H1 (cell line): ENCODE measurements around the gene MPP2. TPM values are rescaled to one million over a fixed set of nuclear protein-coding genes. Genes with fewer than 3 reads are reported as not detected.

Experiments
- CTCF ChIA-PET: fragments of 300-600 bp; sonication (Branson Sonifier 250); formaldehyde crosslinking; loops from one replicate; lab custom pipeline; 2021; ENCODE audit not compliant: partially characterized antibody; lab: Charles Lee
- POLR2A ChIA-PET: fragments of 300-600 bp; sonication (Branson Sonifier 250); formaldehyde crosslinking; loops from one replicate; lab custom pipeline; 2021; ENCODE audit warnings: inconsistent platforms; ENCODE audit not compliant: partially characterized antibody; lab: Charles Lee
- DNase-seq, 2 experiments: peaks; one replicate each; pipeline versions ENCODE4 v3.0.0 to v3.0.0-alpha.2; 2010 to 2022; ENCODE audit warnings: low spot score in 2 of 2, low read depth in 1 of 2, mixed read lengths in 1 of 2
- FAIRE-seq: peaks from 2 replicates; lab custom pipeline; 2011; peaks lifted over from hg19 to GRCh38; lab: Jason Lieb, UNC
- H2AFZ ChIP-seq: 2 replicates; pipeline ENCODE4 v1.8.1; 2012; ENCODE audit warnings: low read length, inconsistent platforms
- H2AK5ac ChIP-seq: 2 replicates; pipeline ENCODE4 v1.6.1; 2013; ENCODE audit warnings: low read depth, low read length
- H2BK120ac ChIP-seq: replicated peaks from 2 replicates; pipeline ENCODE3; 2013; ENCODE audit warnings: low read depth, low read length, inconsistent platforms
- H2BK12ac ChIP-seq: 2 replicates; pipeline ENCODE4 v1.6.1; 2013; ENCODE audit warnings: low read depth, low read length
- H2BK15ac ChIP-seq: 2 replicates; pipeline ENCODE4 v1.6.1; 2013; ENCODE audit warnings: low read length
- H2BK20ac ChIP-seq: 2 replicates; pipeline ENCODE4 v1.6.1; 2013; ENCODE audit warnings: low read length
- H2BK5ac ChIP-seq: 2 replicates; pipeline ENCODE4 v1.6.1; 2013; ENCODE audit warnings: low read depth, low read length
- H3K14ac ChIP-seq: 2 replicates; pipeline ENCODE4 v1.6.1; 2013; ENCODE audit warnings: inconsistent platforms; ENCODE audit not compliant: insufficient read length
- H3K18ac ChIP-seq: 2 replicates; pipeline ENCODE4 v1.6.1; 2013; ENCODE audit warnings: low read length; ENCODE audit errors: extremely low read depth
- H3K23ac ChIP-seq: 2 replicates; pipeline ENCODE4 v1.6.1; 2013; ENCODE audit warnings: inconsistent platforms; ENCODE audit not compliant: insufficient read length
- H3K23me2 ChIP-seq: 2 replicates; pipeline ENCODE4 v1.6.1; 2013; ENCODE audit warnings: low read depth, low read length
- H3K27ac ChIP-seq: 2 replicates; pipeline ENCODE4 v1.6.1; 2011; ENCODE audit warnings: low read depth, low read length, inconsistent platforms
- H3K27me3 ChIP-seq, 4 experiments: replicated peaks in 1 of 4; 1 replicate in 1 of 4; 2 replicates in 3 of 4; pipeline versions ENCODE4 v1.6.1 to v1.8.1; 2011 to 2013; ENCODE audit warnings: low read length in 3 of 4, mild to moderate bottlenecking in 3 of 4, inconsistent platforms in 2 of 4, mixed read lengths in 2 of 4, moderate library complexity in 1 of 4; ENCODE audit not compliant: control insufficient read depth in 3 of 4, insufficient read depth in 3 of 4; ENCODE audit errors: extremely low read depth in 1 of 4
- H3K36me3 ChIP-seq, 4 experiments: 2 replicates each; pipeline versions ENCODE4 v1.6.1 to v1.8.1; 2011 to 2013; ENCODE audit warnings: mild to moderate bottlenecking in 4 of 4, low read length in 3 of 4, moderate library complexity in 2 of 4, control low read depth in 1 of 4, inconsistent platforms in 1 of 4; ENCODE audit not compliant: insufficient read depth in 4 of 4, control insufficient read depth in 2 of 4
- H3K4ac ChIP-seq: replicated peaks from 2 replicates; pipeline ENCODE3; 2013; ENCODE audit warnings: low read length, low read depth, mixed read lengths, inconsistent platforms; ENCODE audit not compliant: insufficient read length
- H3K4me1 ChIP-seq, 4 experiments: replicated peaks in 1 of 4; 1 replicate in 1 of 4; 2 replicates in 3 of 4; pipeline versions ENCODE4 v1.6.1 to v1.8.1; 2011 to 2013; ENCODE audit warnings: low read length in 3 of 4, inconsistent platforms in 2 of 4, mixed read lengths in 1 of 4; ENCODE audit not compliant: insufficient read depth in 4 of 4, control insufficient read depth in 3 of 4
- H3K4me2 ChIP-seq, 2 experiments: 2 replicates each; pipeline versions ENCODE4 v1.6.1 to v1.8.1; 2011 to 2013; ENCODE audit warnings: low read depth in 2 of 2, low read length in 2 of 2, control low read depth in 1 of 2, inconsistent platforms in 1 of 2, mild to moderate bottlenecking in 1 of 2; ENCODE audit not compliant: insufficient read depth in 1 of 2
- H3K4me3 ChIP-seq, 4 experiments: fragments of 200-600, 300-600 bp in 1 of 4; sonication (generic), shearing (Covaris generic), sonication (Bioruptor Twin) in 1 of 4; 2 replicates each; pipeline versions ENCODE4 v1.5.1 to v1.8.1; 2011 to 2016; ENCODE audit warnings: low read length in 4 of 4, low read depth in 3 of 4, control low read depth in 2 of 4, inconsistent platforms in 2 of 4, mild to moderate bottlenecking in 2 of 4, mixed read lengths in 1 of 4, moderate library complexity in 1 of 4; ENCODE audit not compliant: insufficient read depth in 2 of 4; ENCODE audit errors: extremely low read depth in 1 of 4
- H3K56ac ChIP-seq: replicated peaks from 2 replicates; pipeline ENCODE3; 2013; ENCODE audit warnings: low read depth, mild to moderate bottlenecking, mixed read lengths, low read length, inconsistent platforms; ENCODE audit not compliant: insufficient read length
- H3K79me1 ChIP-seq: 2 replicates; pipeline ENCODE4 v1.6.1; 2013; ENCODE audit warnings: low read depth, low read length, control low read depth
- H3K79me2 ChIP-seq, 2 experiments: 2 replicates each; pipeline versions ENCODE4 v1.6.1 to v1.8.1; 2012 to 2013; ENCODE audit warnings: low read length in 2 of 2, mild to moderate bottlenecking in 2 of 2, inconsistent platforms in 1 of 2; ENCODE audit not compliant: insufficient read depth in 2 of 2, control insufficient read depth in 1 of 2
- H3K9ac ChIP-seq, 4 experiments: replicated peaks in 1 of 4; 1 replicate in 1 of 4; 2 replicates in 3 of 4; pipeline versions ENCODE4 v1.6.1 to v1.8.1; 2011 to 2013; ENCODE audit warnings: low read depth in 3 of 4, low read length in 3 of 4, control low read depth in 2 of 4, mild to moderate bottlenecking in 2 of 4, moderate library complexity in 2 of 4, inconsistent platforms in 1 of 4; ENCODE audit errors: extremely low read depth in 1 of 4
- H3K9me3 ChIP-seq, 2 experiments: 2 replicates each; pipeline versions ENCODE4 v1.6.1 to v1.8.1; 2012 to 2013; ENCODE audit warnings: mild to moderate bottlenecking in 2 of 2, moderate library complexity in 2 of 2, control low read depth in 1 of 2, inconsistent platforms in 1 of 2, low read depth in 1 of 2, low read length in 1 of 2, mixed read lengths in 1 of 2; ENCODE audit not compliant: insufficient read depth in 2 of 2
- H4K20me1 ChIP-seq, 2 experiments: replicated peaks in 1 of 2; 2 replicates each; pipeline versions ENCODE3 to v1.8.1; 2011 to 2013; ENCODE audit warnings: inconsistent platforms in 2 of 2, low read length in 2 of 2, mild to moderate bottlenecking in 1 of 2; ENCODE audit not compliant: insufficient read depth in 2 of 2, control insufficient read depth in 1 of 2
- H4K5ac ChIP-seq: 2 replicates; pipeline ENCODE4 v1.6.1; 2013; ENCODE audit warnings: low read length, low read depth, mixed read lengths, inconsistent platforms; ENCODE audit not compliant: insufficient read length
- H4K8ac ChIP-seq: 2 replicates; pipeline ENCODE4 v1.8.0; 2013; ENCODE audit warnings: mild to moderate bottlenecking, moderate library complexity, low read length, inconsistent platforms; ENCODE audit not compliant: insufficient read depth; ENCODE audit errors: extremely low read depth
- H4K91ac ChIP-seq: replicated peaks from 2 replicates; pipeline ENCODE3; 2013; ENCODE audit warnings: low read length, mixed read lengths, inconsistent platforms; ENCODE audit not compliant: insufficient read length
- ASH2L ChIP-seq: fragments of 200-600, 300-600 bp; sonication (generic); IDR thresholded peaks from one replicate; pipeline ENCODE4 v1.7.1; 2017; ENCODE audit warnings: low read length
- BRCA1 ChIP-seq: IDR thresholded peaks from 2 replicates; pipeline ENCODE4 v1.6.1; 2012; ENCODE audit warnings: low read depth, low read length, improper control_type of control experiment
- CHD2 ChIP-seq: IDR thresholded peaks from 2 replicates; pipeline ENCODE4 v1.6.1; 2012; ENCODE audit warnings: low read length, improper control_type of control experiment
- E2F6 ChIP-seq: IDR thresholded peaks from 2 replicates; pipeline ENCODE4 v1.6.1; 2012; ENCODE audit warnings: inconsistent platforms
- NANOG ChIP-seq: IDR thresholded peaks from 2 replicates; pipeline ENCODE4 v1.6.1; 2011; ENCODE audit warnings: low read length, low read depth, mild to moderate bottlenecking, inconsistent platforms; ENCODE audit not compliant: insufficient read depth, poor library complexity, severe bottlenecking
- PHF8 ChIP-seq: fragments of 200-600 bp; sonication (generic); conservative IDR thresholded peaks from 2 replicates; pipeline ENCODE4 v1.7.1; 2012; ENCODE audit warnings: low read depth, mild to moderate bottlenecking, inconsistent platforms, low read length, moderate library complexity
- POLR2A ChIP-seq, 2 experiments: IDR thresholded peaks; 1 replicate in 1 of 2; 2 replicates in 1 of 2; pipeline ENCODE4 v1.6.1; 2011; ENCODE audit warnings: low read depth in 2 of 2, low read length in 2 of 2, mild to moderate bottlenecking in 2 of 2; ENCODE audit errors: control extremely low read depth in 1 of 2
- POU5F1 ChIP-seq: IDR thresholded peaks from 2 replicates; pipeline ENCODE4 v1.6.1; 2011; ENCODE audit warnings: low read depth, mild to moderate bottlenecking, low read length, moderate library complexity
- RFX5 ChIP-seq: IDR thresholded peaks from 2 replicates; pipeline ENCODE4 v1.6.1; 2011; ENCODE audit warnings: low read depth, low read length, improper control_type of control experiment, borderline replicate concordance
- SAP30 ChIP-seq: fragments of 300-600 bp; sonication (generic); IDR thresholded peaks from 2 replicates; pipeline ENCODE4 v1.7.1; 2012; ENCODE audit warnings: low read length, moderate library complexity, mild to moderate bottlenecking, inconsistent platforms; ENCODE audit not compliant: insufficient read depth, insufficient replicate concordance
- SP1 ChIP-seq: IDR thresholded peaks from 2 replicates; pipeline ENCODE4 v1.6.1; 2011; ENCODE audit warnings: low read depth, low read length
- TAF1 ChIP-seq: IDR thresholded peaks from 2 replicates; pipeline ENCODE4 v1.6.1; 2011; ENCODE audit warnings: mild to moderate bottlenecking, low read depth, low read length
- TAF7 ChIP-seq: optimal IDR thresholded peaks from 2 replicates; pipeline ENCODE3; 2011; ENCODE audit warnings: low read depth, mild to moderate bottlenecking, inconsistent platforms, low read length, moderate library complexity, borderline replicate concordance
- WGBS, 2 experiments: shearing (Covaris generic) in 1 of 2; methylation state at CpG; one replicate each; pipeline versions ENCODE4 v1.1.6 to v1.1.7; 2013 to 2015; ENCODE audit warnings: low lambda C conversion rate in 2 of 2, mixed read lengths in 2 of 2, inconsistent platforms in 1 of 2, low coverage in 1 of 2, missing lambda C conversion rate in 1 of 2; ENCODE audit not compliant: insufficient replicate concordance in 2 of 2, insufficient coverage in 1 of 2, insufficient read length in 1 of 2; ENCODE audit errors: extremely low coverage in 1 of 2, missing lambda C conversion rate in 1 of 2; 5-methylcytosine and 5-hydroxymethylcytosine counted together
- polyA plus RNA-seq, 7 experiments: library from polyadenylated mRNA; depleted of rRNA in 3 of 7; stranded (reverse) in 5 of 7; unstranded in 2 of 7; fragments of >200 nt in 5 of 7; fragments of 200-250 nt in 2 of 7; gene quantifications; 1 replicate in 5 of 7; 2 replicates in 1 of 7; 4 replicates in 1 of 7; pipeline versions ENCODE4 v1.2.1 to v1.2.3, GENCODE V29; 2011 to 2013; ENCODE audit warnings: missing spikeins in 2 of 7, mixed read lengths in 2 of 7
- total RNA-seq: library from RNA; stranded (reverse); fragmentation: NEBNext Ultra II Directional; extraction: Animal tissue kit (Norgen Biotek cat#: 25700); gene quantifications from 2 replicates; pipeline ENCODE4 v1.2.1, GENCODE V29; 2021
- TF ChIP-seq, protein P1 (sequence below): IDR thresholded peaks from 2 replicates; pipeline ENCODE4 v1.6.1; 2012; ENCODE audit warnings: inconsistent platforms

MPP2 gene
- total and polyA plus RNA-seq, 2 of the 8 experiments (the other 6 are each of a cell fraction or from before 2014, with no cell fraction given), result 30.9 to 34.1 TPM

- Histone ChIP-seq H3K4me2 (no peak overlapping the region), H2BK20ac (no peak overlapping the region), H3K56ac (no peak overlapping the region), H2BK12ac (0 out of 2 replicates have a peak overlapping the region, but pooled peaks have one; percentile 60), H3K4me1 (peaks cover 8 to 40% (median 26%) of the 10 kb centered on the region in 4 experiments), H3K4ac (no peak overlapping the region), H3K9me3 (no peaks in the 10 kb centered on the region), H3K9ac (no peak overlapping the region), H3K27ac (no peak overlapping the region), H2BK5ac (no peak overlapping the region), H3K14ac (no peak overlapping the region), H2AFZ (no peak overlapping the region), H3K79me1 (peaks cover 3% of the 10 kb centered on the region), H4K5ac (no peak overlapping the region), H3K36me3 (no peaks in the 10 kb centered on the region; a peak in 1 of 8 replicates), H3K23me2 (peaks cover 12% of the 10 kb centered on the region), H2AK5ac (no peak overlapping the region), H2BK120ac (no peak overlapping the region), H4K91ac (no peak overlapping the region), H3K27me3 (no peaks in the 10 kb centered on the region; a peak in 2 of 7 replicates), H3K23ac (no peak overlapping the region), H3K18ac (no peak overlapping the region), H3K79me2 (0 out of 4 replicates have a peak, but pooled peaks cover 0 to 2% of the 10 kb centered on the region in 2 experiments), H3K4me3 (no peak overlapping the region), H4K8ac (no peak overlapping the region), H4K20me1 (peaks cover 2 to 3% of the 10 kb centered on the region in 2 experiments), H2BK15ac (no peak overlapping the region)
- ChIA-PET CTCF (interaction anchor here (0.6 to 25.8 kb wide), 11 partner anchors 9 to 490 kb away, joined by 3 to 403 read pairs (median 3); no protein-coding TSS in a partner anchor), POLR2A (interaction anchor here (0.5 to 1.7 kb wide), 3 partner anchors 10 to 228 kb away, joined by 3 to 4 read pairs (median 3); partner anchors contain the start of gene MPP2)
- DNase-seq, result no peak
- WGBS, 2 experiments, result 85% methylated on average over 3 of the region's 3 CpGs; no CpG with 5 or more reads in 1 of the 2 experiments
- FAIRE-seq, result no peak
- TF ChIP-seq NANOG, result no peak
- no peak for TF ChIP-seq POU5F1
- TF ChIP-seq, protein P1, sequence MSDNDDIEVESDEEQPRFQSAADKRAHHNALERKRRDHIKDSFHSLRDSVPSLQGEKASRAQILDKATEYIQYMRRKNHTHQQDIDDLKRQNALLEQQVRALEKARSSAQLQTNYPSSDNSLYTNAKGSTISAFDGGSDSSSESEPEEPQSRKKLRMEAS, result no peak
- TF ChIP-seq ASH2L, result no peak
- no peak for TF ChIP-seq BRCA1
- TF ChIP-seq CHD2, result no peak
- no peak for TF ChIP-seq SAP30
- TF ChIP-seq PHF8, result no peak
- no peak for TF ChIP-seq TAF1
- no peak for TF ChIP-seq RFX5
- TF ChIP-seq TAF7, result no peak
- no peak for TF ChIP-seq E2F6
- TF ChIP-seq POLR2A (IDR thresholded peaks at IDR 0.05; ENCODE audit: control extremely low read depth in 1 of 2, low read depth in 2 of 2, low read length in 2 of 2), result no peak
- TF ChIP-seq SP1, result no peak
These were observed 9.5 kb downstream of the MPP2 start for GRCh38 chr17:43897831-43898230.
